H1 (cell line): ENCODE results near the gene IDH3A. TPM values are rescaled to one million over a fixed set of nuclear protein-coding genes. Genes with fewer than 3 reads are reported as not detected.

Experiments used
- FOSL1 ChIP-seq: IDR thresholded peaks from 2 replicates; pipeline ENCODE4 v1.6.1; 2011; ENCODE audit warnings: mild to moderate bottlenecking, low read depth, low read length, moderate library complexity; ENCODE audit not compliant: insufficient read depth
- HDAC2 ChIP-seq, 2 experiments: fragments of 300-600 bp in 1 of 2; sonication (generic) in 1 of 2; IDR thresholded peaks; 2 replicates each; pipeline ENCODE4 v1.6.1; 2011 to 2012; ENCODE audit warnings: low read depth in 2 of 2, low read length in 2 of 2, mild to moderate bottlenecking in 2 of 2, moderate library complexity in 2 of 2, borderline replicate concordance in 1 of 2, inconsistent platforms in 1 of 2
- POLR2AphosphoS5 ChIP-seq: IDR thresholded peaks from 2 replicates; pipeline ENCODE4 v1.6.1; 2011; ENCODE audit warnings: low read depth, low read length
- polyA plus RNA-seq, 7 experiments: library from polyadenylated mRNA; depleted of rRNA in 3 of 7; stranded (reverse) in 5 of 7; unstranded in 2 of 7; fragments of >200 nt in 5 of 7; fragments of 200-250 nt in 2 of 7; gene quantifications; 1 replicate in 5 of 7; 2 replicates in 1 of 7; 4 replicates in 1 of 7; pipeline versions ENCODE4 v1.2.1 to v1.2.3, GENCODE V29; 2011 to 2013; ENCODE audit warnings: missing spikeins in 2 of 7, mixed read lengths in 2 of 7
- total RNA-seq: library from RNA; stranded (reverse); fragmentation: NEBNext Ultra II Directional; extraction: Animal tissue kit (Norgen Biotek cat#: 25700); gene quantifications from 2 replicates; pipeline ENCODE4 v1.2.1, GENCODE V29; 2021
- TF ChIP-seq, protein P1 (sequence below): fragments of 300-600 bp; sonication (generic); IDR thresholded peaks from 2 replicates; pipeline ENCODE4 v1.7.1; 2012; ENCODE audit warnings: low read length, moderate library complexity, mild to moderate bottlenecking, inconsistent platforms; ENCODE audit not compliant: insufficient replicate concordance
- TF ChIP-seq, protein P2 (sequence below): IDR thresholded peaks from 2 replicates; pipeline ENCODE4 v1.6.1; 2012; ENCODE audit warnings: inconsistent platforms

Gene IDH3A
- total and polyA plus RNA-seq, 2 of the 8 experiments (the other 6 are each of a cell fraction or from before 2014, with no cell fraction given): 23.4 to 36.8 TPM

DNA sequence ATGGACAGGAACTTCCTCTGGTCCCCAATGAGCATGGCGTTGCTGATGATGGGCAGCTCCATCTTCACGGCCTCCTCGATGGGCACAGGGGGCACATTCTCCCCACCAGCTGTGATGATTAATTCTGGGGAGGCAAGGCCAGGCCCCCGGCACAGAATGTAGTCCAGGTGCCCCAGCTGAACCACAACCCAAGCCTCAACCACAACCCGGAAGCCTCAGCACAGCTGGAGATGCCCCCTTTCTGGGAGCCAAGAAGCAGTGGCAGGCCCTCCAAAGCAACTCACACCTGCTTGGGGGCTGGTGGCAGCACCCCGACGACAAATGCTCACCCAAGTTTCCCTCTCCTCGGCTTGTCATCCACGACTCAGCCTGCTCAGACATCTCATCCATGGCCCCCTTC lies 25.2 kb downstream of the IDH3A start (continued):
- TF ChIP-seq, protein P1, sequence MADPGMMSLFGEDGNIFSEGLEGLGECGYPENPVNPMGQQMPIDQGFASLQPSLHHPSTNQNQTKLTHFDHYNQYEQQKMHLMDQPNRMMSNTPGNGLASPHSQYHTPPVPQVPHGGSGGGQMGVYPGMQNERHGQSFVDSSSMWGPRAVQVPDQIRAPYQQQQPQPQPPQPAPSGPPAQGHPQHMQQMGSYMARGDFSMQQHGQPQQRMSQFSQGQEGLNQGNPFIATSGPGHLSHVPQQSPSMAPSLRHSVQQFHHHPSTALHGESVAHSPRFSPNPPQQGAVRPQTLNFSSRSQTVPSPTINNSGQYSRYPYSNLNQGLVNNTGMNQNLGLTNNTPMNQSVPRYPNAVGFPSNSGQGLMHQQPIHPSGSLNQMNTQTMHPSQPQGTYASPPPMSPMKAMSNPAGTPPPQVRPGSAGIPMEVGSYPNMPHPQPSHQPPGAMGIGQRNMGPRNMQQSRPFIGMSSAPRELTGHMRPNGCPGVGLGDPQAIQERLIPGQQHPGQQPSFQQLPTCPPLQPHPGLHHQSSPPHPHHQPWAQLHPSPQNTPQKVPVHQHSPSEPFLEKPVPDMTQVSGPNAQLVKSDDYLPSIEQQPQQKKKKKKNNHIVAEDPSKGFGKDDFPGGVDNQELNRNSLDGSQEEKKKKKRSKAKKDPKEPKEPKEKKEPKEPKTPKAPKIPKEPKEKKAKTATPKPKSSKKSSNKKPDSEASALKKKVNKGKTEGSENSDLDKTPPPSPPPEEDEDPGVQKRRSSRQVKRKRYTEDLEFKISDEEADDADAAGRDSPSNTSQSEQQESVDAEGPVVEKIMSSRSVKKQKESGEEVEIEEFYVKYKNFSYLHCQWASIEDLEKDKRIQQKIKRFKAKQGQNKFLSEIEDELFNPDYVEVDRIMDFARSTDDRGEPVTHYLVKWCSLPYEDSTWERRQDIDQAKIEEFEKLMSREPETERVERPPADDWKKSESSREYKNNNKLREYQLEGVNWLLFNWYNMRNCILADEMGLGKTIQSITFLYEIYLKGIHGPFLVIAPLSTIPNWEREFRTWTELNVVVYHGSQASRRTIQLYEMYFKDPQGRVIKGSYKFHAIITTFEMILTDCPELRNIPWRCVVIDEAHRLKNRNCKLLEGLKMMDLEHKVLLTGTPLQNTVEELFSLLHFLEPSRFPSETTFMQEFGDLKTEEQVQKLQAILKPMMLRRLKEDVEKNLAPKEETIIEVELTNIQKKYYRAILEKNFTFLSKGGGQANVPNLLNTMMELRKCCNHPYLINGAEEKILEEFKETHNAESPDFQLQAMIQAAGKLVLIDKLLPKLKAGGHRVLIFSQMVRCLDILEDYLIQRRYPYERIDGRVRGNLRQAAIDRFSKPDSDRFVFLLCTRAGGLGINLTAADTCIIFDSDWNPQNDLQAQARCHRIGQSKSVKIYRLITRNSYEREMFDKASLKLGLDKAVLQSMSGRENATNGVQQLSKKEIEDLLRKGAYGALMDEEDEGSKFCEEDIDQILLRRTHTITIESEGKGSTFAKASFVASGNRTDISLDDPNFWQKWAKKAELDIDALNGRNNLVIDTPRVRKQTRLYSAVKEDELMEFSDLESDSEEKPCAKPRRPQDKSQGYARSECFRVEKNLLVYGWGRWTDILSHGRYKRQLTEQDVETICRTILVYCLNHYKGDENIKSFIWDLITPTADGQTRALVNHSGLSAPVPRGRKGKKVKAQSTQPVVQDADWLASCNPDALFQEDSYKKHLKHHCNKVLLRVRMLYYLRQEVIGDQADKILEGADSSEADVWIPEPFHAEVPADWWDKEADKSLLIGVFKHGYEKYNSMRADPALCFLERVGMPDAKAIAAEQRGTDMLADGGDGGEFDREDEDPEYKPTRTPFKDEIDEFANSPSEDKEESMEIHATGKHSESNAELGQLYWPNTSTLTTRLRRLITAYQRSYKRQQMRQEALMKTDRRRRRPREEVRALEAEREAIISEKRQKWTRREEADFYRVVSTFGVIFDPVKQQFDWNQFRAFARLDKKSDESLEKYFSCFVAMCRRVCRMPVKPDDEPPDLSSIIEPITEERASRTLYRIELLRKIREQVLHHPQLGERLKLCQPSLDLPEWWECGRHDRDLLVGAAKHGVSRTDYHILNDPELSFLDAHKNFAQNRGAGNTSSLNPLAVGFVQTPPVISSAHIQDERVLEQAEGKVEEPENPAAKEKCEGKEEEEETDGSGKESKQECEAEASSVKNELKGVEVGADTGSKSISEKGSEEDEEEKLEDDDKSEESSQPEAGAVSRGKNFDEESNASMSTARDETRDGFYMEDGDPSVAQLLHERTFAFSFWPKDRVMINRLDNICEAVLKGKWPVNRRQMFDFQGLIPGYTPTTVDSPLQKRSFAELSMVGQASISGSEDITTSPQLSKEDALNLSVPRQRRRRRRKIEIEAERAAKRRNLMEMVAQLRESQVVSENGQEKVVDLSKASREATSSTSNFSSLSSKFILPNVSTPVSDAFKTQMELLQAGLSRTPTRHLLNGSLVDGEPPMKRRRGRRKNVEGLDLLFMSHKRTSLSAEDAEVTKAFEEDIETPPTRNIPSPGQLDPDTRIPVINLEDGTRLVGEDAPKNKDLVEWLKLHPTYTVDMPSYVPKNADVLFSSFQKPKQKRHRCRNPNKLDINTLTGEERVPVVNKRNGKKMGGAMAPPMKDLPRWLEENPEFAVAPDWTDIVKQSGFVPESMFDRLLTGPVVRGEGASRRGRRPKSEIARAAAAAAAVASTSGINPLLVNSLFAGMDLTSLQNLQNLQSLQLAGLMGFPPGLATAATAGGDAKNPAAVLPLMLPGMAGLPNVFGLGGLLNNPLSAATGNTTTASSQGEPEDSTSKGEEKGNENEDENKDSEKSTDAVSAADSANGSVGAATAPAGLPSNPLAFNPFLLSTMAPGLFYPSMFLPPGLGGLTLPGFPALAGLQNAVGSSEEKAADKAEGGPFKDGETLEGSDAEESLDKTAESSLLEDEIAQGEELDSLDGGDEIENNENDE: no peak
- TF ChIP-seq FOSL1: no peak
- no peak for TF ChIP-seq POLR2AphosphoS5
- no peak for TF ChIP-seq HDAC2 (IDR thresholded peaks at IDR 0.05; ENCODE audit: borderline replicate concordance in 1 of 2, low read depth in 2 of 2, low read length in 2 of 2)
- TF ChIP-seq, protein P2, sequence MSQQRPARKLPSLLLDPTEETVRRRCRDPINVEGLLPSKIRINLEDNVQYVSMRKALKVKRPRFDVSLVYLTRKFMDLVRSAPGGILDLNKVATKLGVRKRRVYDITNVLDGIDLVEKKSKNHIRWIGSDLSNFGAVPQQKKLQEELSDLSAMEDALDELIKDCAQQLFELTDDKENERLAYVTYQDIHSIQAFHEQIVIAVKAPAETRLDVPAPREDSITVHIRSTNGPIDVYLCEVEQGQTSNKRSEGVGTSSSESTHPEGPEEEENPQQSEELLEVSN: no peak
- TF ChIP-seq, all 59 proteins: peak for 0
